AML-193 (cell line): ENCODE measurements around the gene FAM193B.
A peak's percentile ranks its signal among the peaks of the same experiment; 100 is the strongest.
"Not testable (repeated sequence)": the region's sequence is repeated elsewhere in the genome, so short reads cannot be mapped to it uniquely, and the experiment has no call there.

Experiments
- DNase-seq, 2 experiments: peaks; one replicate each; lab custom pipeline; 2025; lab: John Stamatoyannopoulos, UW

The FAM193B gene

DNA sequence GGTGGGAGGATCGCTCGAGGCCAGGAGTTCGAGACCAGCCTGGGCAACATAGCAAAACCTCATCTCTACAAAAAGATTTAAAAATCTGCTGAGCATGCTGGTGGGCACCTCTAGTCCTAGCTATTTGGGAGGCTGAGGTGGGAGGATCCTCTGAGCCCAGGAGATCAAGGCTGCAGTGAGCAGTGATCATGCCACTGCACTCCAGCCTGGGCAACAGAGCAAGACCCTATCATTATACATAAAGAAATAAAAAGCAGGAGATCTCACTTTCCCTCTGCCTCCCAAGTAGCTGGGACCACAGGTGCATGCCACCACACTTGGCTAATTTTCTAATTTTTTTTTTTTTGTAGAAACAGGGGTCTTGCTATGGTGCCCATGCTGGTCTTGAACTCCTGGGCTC, 68.6 kb downstream of the FAM193B start:
- DNase-seq: not testable (repeated sequence)

DNA sequence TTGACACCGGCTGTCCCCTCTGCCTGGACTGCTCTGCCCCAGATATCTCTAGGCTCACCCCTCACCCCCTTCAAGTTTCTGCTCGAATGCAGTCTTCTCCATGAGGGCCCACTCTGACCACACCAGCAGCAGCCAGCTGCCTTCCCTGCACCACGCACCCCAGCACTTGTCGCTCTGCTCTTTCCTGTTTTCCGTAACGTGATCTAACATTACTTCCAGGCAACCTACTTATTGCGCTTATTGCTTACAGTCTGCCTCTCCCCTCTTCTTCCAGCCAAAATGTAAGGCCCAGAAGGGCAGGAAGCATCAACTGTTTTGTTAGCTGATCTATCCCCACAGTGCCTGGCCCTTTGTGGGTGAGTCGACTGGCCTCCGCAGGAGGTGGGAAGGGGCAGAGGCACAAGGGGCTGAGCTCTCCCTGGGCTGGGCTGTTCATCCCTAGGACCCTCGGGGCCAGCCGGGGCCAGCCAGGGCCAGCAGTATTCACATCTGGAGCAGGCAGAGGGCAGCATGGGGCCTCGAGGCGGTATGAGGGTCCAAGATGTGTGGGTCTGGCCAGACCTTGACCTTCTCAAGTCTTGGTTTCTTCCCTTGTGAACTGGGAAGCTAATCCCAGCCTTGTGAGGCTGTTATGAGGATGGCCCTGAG, 69.3 kb downstream of the FAM193B start:
- no peak for DNase-seq

GRCh38 chr5:177483994-177484901, 70.1 kb downstream of the FAM193B start:
- DNase-seq: no peak

GRCh38 chr5:177483042-177483441, 71.3 kb downstream of the FAM193B start:
- DNase-seq: no peak

- DNase-seq: no peak
These were observed 72.0 kb downstream of the FAM193B start for GRCh38 chr5:177482359-177482795.

- no peak for DNase-seq
These were observed 74.6 kb downstream of the FAM193B start for GRCh38 chr5:177479774-177480173.

DNA sequence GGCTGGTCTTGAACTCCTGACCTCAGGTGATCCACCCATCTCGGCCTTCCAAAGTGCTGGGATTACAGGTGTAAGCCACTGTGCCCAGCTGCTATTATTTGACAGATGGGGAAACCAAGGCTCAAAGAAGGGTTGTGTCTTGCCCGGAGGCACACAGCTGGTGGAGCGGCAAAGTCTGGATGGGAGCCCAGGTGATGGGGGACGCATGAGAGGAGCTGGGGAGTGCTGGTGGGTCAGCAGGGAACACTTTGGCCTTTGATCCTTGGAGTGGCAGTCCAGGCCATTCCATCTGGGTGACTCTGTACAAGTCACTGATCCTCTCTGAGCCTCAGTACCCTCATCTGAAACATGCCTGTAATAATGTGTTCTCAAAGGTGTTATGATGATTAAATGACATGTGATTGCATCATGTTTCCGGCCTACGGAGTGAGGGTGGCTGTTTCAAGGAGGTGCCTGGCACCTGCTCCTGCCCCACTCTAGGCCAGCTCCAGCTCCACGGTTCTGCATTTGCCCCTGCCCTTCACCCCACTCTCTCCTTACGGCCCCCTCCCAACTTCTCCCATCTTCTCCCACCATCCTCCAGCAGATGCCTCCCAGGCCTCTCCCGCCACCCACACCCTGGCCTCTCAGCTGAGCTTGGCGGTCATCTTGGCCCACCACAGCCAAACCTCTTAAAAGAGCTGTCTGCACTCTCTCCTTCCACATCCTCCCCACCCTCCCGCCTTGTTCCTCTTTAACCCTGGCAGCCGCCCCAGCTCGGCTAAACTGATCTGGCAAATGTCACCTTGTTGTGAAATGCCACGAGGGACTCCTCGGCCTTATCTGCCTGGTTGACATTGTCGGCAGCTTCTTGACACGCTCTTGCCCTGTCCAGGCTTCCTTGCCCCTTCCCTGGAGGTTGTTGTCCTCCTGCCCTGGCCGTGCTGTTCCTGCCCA, 75.4 kb downstream of the FAM193B start:
- peak; percentile 86 to 89 for DNase-seq

DNA sequence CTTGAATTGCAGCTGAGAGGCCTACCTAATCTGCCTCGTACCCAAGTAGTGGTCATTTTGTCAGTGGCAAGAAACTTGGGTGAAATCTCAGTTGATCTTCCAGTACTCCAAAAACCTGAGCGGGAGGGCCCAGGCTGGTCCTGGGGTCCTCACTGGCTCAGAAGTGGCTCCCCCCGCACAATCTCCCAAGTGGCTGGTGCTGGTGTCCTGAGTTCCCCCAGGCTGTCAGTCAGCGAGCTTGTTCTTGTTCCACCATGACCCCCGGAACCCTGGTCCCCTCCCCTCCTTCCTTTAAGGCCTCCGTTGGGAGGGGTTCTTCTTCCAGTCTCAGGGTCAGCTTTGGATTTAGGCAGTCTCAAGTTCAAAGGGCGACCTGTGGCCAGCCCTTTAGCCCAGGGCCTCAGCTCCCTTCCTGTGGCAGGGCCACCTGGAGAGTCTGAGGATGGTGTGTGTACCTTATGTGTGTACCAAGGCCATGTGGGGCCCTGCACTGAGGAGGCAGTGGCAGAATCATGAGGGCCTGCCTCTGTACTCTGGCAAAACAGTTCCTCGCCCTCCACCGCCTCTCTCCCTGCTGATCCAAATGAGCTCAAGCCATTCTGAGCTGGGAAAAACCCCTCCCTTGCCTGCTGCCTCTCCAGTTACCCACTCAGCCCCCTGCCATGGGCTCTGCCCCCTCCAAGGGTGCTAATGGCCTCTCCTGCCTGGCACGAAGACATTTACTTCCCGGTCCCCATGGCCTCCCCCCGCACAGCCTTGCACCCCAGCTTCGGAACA, 76.5 kb downstream of the FAM193B start:
- no peak for DNase-seq

DNA sequence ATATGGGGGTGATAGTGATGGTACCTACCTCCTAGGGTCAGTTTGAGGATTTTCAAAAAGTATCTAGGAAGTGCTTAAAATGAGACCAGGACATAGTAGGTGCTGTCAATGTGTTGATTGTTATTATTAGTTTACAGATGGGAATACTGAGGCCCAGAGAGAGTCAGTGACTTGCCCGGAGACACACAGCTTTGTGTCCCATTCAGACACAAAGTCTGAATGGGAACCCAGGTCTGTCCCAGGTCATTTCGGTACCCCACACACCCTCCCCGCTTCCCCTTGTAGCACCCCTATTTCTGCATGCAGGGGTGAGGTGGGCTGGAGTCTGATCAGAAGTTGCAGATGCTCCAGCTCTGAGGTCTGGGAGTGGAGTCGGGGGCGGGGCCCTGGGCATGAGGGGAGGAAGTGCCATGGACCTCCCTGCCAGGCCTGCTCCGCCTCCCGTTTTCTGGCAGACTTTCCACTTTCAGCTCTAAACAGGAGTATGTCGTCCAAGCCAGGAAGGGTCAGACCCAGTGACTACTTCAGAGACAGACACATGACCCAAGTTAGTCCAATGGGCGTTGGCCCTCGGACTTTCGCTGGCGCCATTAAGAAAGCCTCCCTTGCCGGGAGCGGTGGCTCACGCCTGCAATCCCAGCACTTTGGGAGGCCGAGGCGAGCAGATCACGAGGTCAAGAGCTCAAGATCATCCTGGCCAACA, 77.7 kb downstream of the FAM193B start:
- no peak for DNase-seq

GRCh38 chr5:177475563-177476427, 78.6 kb downstream of the FAM193B start:
- DNase-seq: no peak

- no peak for DNase-seq
These were observed 79.4 kb downstream of the FAM193B start for GRCh38 chr5:177474846-177475562.

DNA sequence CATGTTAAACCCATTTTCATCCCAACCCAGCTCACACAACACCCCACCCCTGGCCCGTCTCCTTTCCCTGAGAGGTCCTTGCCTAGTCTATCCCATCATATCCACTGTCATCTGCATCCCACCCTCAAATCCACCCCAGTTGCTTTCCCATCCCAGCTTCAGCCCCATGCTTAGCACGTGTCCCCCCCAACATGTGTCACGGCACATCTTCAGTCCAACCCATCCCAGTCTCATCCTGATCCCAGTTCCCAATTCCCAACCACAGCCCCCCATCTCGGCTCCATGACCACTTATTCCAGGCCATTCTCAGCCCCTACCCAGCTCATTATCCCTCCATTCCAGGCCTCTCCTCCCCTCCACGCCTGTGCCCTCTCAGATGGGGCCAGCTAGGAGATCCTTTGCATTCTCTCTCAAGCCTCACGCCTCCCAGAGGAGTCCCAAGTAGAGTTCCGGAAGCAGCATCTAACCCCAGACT, 80.3 kb downstream of the FAM193B start:
- no peak for DNase-seq

DNA sequence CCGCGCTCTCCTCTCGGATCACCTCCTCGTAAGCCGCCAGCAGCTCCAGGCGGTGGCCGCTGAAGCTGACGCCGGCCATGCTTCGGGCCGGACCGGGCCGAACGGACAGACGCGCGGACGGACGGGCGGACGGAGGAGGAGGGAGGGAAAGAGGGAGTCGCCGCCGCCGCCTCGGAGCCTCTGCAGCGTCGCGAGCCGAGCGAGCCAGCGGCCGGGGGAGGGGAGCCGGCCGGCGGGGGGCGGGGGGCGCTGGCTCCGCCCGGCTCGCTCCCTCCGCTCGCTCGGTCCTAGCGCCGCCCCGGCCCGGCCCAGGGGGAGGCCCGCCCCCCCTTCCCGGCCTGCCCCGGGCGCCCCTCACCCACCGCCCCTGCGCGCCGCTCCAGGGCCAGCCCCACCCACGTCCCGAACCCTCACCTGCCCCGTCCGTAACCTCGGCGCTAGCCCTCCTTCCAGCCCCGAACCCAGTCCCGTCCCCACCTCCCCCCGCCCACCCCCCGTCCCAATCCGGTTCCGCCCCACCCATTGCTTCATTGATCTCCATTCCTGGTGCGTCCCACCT, 80.8 kb downstream of the FAM193B start, which contains the start of gene DBN1:
Gene DBN1 (minus strand): TSS at position 192 of the 559 bp plus-strand sequence. CDS start 113 bp downstream, at position 79.
- no peak for DNase-seq

DNA sequence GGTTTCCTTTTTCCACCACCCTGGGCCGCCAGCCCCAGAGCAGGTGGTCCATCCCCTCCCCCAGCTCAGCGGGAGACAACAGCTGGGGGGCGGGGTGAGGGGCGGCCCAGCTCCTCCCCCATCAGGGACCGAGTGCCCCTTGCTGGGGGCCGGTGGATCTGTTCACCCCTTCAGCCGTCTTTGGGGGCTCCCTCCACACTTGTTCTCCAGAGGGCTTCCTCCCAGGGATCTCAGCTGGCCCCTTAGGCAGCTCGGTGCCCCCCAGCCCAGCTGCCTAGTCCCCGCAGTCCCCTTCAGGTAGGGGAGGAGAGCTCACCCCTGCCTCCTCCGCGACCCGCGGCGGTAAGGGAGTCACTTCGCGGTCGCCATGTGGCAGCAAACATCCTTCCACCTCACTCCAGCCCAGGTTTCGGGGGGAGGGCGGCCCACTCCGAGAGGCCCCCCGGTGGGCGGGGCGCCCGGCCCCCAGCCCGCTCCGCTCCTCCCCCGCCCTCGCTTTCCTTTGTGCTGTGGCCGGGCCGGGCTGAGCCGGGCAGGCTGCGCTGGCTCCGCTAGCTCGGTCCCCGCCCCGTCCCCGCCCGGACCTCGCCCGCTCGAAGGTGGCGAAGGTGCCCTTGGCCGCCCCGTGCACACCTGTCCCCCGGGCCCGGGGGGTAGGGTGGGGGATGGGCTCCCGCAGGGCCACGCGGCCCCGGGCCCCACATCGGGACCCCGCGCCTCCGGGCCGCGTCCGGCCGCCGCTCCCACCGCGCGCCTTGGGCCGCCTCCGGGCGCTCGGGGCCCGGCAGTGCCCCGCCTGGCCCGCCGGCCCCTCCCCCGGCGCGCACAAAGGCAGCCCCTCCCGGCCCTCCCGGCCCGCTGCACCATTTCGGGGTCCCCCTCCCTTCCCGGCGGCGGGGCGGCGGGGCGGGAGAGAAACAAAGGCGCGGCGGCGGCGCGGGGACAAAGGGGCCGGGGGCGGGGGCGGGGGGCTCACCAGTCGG, 81.6 kb downstream of the FAM193B start:
- DNase-seq: no peak

DNA sequence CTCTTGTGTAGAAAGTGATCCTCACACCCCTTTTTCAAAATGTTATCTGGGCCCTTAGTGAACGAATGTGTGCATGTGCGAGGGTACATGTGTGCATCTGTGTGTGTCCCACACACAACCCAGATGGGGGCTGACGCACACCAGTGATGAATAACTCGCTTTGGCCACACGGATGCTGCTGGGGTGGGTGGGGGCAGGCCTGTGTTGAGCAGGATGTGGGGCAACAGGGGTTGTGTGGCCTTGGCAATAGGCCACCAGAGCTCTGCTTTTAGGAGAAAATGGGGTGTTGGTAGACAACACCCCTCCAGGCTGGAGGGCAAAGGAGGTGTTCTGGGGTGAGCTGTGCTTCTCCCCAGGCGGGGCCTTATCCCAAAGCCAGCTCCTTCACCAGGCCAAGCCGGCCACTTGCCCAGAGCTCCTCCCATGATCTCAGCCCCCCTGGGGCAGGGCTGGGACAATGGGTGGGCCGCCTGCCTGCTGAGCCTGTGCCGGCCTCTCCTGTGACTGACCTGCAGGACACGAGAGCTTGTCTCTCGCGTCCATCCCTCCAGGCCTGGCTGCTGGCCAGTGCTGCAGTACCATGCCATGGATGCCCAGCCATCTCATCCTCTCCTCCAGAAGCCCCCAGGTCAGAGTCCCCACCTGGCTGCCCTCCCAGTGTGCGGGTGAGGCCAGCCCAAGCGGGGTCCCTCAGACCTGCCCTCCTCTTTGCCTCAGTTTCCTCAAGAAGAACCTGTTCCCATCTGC, 82.6 kb downstream of the FAM193B start:
- no peak for DNase-seq

DNA sequence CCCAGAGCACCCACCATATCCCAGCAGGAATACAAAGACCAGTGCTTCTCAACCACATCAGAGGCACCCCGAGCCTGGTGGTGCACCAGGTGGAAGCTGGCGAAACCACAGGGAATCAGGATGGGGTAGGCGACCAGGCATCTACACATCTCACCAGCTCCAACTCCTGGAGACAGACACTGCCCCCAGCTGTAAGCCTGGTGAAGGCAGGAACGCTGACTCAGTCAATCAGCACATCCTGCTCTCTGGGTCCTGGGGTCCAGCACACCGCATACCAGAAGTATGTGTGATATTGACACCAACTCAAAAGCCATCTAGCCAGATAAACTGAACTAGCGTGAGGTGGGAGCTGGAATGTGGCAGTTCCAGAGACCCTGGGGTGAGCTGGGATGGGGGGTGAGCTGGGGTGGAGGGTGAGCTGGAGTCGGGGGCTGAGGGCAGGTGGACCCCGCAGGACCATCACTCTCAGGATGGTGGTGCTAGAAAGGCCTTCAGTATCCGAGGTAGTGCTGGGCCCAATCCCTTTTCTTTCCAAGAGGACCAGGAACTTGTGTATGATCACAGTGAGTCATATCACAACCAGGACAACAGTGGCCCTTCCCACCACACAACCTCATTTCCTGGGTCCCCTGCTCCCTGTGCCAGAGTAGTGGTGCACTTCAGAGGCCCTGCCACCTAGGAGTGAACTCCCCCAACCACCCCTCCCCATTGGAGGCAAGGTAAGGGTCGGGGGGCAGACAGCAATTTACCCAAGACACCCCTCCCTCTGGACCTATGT, 83.4 kb downstream of the FAM193B start:
- DNase-seq: no peak
